Measurements from ENCODE around the gene STOX2. TPM values are rescaled to one million over a fixed set of nuclear protein-coding genes. Genes with fewer than 3 reads are reported as not detected.
A peak's percentile ranks its signal among the peaks of the same experiment; 100 is the strongest.

Gene STOX2
- total RNA-seq, result 3.8 TPM

- DNase-seq (ENCODE audit: low spot score) (peak; percentile 95), ATAC-seq (peak; percentile 93)
Measured at GRCh38 chr4:183905081-183905592, at the start of gene STOX2. Gene STOX2 (plus strand): TSS chr4:183905307. CDS start chr4:183906791, 1,484 bp downstream.

GRCh38 chr4:183855323-183856190, 49.5 kb upstream of the STOX2 start:
- DNase-seq (ENCODE audit: low spot score), result no peak
- no peak for ATAC-seq

- DNase-seq (ENCODE audit: low spot score) (no peak), ATAC-seq (no peak)
Measured at GRCh38 chr4:183857040-183857439, 48.1 kb upstream of the STOX2 start.

GRCh38 chr4:183858011-183858615, 47.0 kb upstream of the STOX2 start:
- DNase-seq (ENCODE audit: low spot score) (no peak), ATAC-seq (no peak)

- ATAC-seq (no peak), DNase-seq (ENCODE audit: low spot score) (no peak)
Measured at GRCh38 chr4:183860119-183860518, 45.0 kb upstream of the STOX2 start.

- ATAC-seq (no peak), DNase-seq (ENCODE audit: low spot score) (no peak)
Measured at GRCh38 chr4:183860731-183861130, 44.4 kb upstream of the STOX2 start.

- ATAC-seq (no peak), DNase-seq (ENCODE audit: low spot score) (no peak)
Measured at GRCh38 chr4:183861426-183861825, 43.7 kb upstream of the STOX2 start.

GRCh38 chr4:183863155-183863825, 41.8 kb upstream of the STOX2 start:
- no peak for ATAC-seq

GRCh38 chr4:183867247-183867646, 37.9 kb upstream of the STOX2 start:
- ATAC-seq (no peak), DNase-seq (ENCODE audit: low spot score) (no peak)

More at GRCh38 chr4:183863155-183863825, 41.8 kb upstream of the STOX2 start:
- DNase-seq (ENCODE audit: low spot score), result no peak

GRCh38 chr4:183870997-183871396, 34.1 kb upstream of the STOX2 start:
- no peak for DNase-seq (ENCODE audit: low spot score)
- no peak for ATAC-seq

- DNase-seq (ENCODE audit: low spot score) (no peak), ATAC-seq (no peak)
Measured at GRCh38 chr4:183871581-183871980, 33.5 kb upstream of the STOX2 start.

- no peak for ATAC-seq
- no peak for DNase-seq (ENCODE audit: low spot score)
Measured at GRCh38 chr4:183872531-183872930, 32.6 kb upstream of the STOX2 start.

- ATAC-seq, result no peak
- no peak for DNase-seq (ENCODE audit: low spot score)
Measured at GRCh38 chr4:183873409-183874185, 31.5 kb upstream of the STOX2 start.

GRCh38 chr4:183875251-183875825, 29.8 kb upstream of the STOX2 start:
- DNase-seq (ENCODE audit: low spot score), result no peak
- no peak for ATAC-seq

GRCh38 chr4:183876268-183876934, 28.7 kb upstream of the STOX2 start:
- DNase-seq (ENCODE audit: low spot score) (peak; percentile 72), ATAC-seq (peak; percentile 85)

- ATAC-seq (no peak), DNase-seq (ENCODE audit: low spot score) (no peak)
Measured at GRCh38 chr4:183878251-183878970, 26.7 kb upstream of the STOX2 start.

- DNase-seq (ENCODE audit: low spot score), result no peak
- no peak for ATAC-seq
Measured at GRCh38 chr4:183885205-183885720, 19.8 kb upstream of the STOX2 start.

GRCh38 chr4:183887351-183887750, 17.8 kb upstream of the STOX2 start:
- DNase-seq (ENCODE audit: low spot score), result no peak

GRCh38 chr4:183888564-183888963, 16.5 kb upstream of the STOX2 start:
- ATAC-seq (no peak), DNase-seq (ENCODE audit: low spot score) (no peak)

More at GRCh38 chr4:183887351-183887750, 17.8 kb upstream of the STOX2 start:
- no peak for ATAC-seq

Measured in left lobe of liver (tissue), 2 donors.